BE2C (cell line): ENCODE data around the gene CHCHD10.

Source experiments
- DNase-seq: peaks from one replicate; pipeline ENCODE4 v3.0.0-alpha.2; 2020
- H3K27me3 ChIP-seq: fragments of 250-450 bp; sonication (Bioruptor Pico); 2 replicates; pipeline ENCODE4 v1.5.1; 2020; ENCODE audit warnings: mild to moderate bottlenecking
- H3K36me3 ChIP-seq: fragments of 250-450 bp; sonication (Bioruptor Pico); 2 replicates; pipeline ENCODE4 v1.5.1; 2020; ENCODE audit warnings: mild to moderate bottlenecking
- H3K4me1 ChIP-seq: fragments of 250-450 bp; sonication (Bioruptor Pico); 2 replicates; pipeline ENCODE4 v1.5.1; 2020
- H3K4me3 ChIP-seq: 2 replicates; pipeline ENCODE4 v1.5.1; 2011; ENCODE audit warnings: low read depth, low read length
- H3K9me3 ChIP-seq: fragments of 250-450 bp; sonication (Bioruptor Pico); 2 replicates; pipeline ENCODE4 v1.5.1; 2020
- TF ChIP-seq, protein P1 (sequence below): IDR thresholded peaks from 2 replicates; pipeline ENCODE4 v1.5.1; 2012; ENCODE audit warnings: mild to moderate bottlenecking, low read depth, low read length

Gene CHCHD10

DNA sequence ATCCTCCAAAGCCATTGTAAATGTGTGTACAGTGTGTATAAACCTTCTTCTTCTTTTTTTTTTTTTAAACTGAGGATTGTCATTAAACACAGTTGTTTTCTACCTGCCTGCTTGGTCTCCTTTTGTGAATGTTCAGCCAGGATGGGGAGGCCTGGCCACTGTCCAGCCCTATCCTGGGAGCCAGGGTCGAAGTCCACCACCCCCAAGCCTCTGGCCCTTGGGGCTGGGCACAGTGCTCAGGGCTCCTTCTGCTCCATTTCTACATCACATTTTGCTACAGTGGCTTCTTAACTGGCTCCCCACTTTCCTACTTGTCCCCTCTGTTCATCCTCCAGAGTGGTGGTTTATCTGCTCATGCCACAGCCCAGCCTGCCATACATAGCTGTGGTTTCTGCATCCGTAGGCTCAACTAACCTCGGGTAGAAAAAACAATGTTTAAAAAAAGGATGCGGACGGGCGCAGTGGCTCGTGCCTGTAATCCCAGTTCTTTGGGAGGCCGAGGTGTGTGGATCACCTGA, 16.5 kb upstream of the CHCHD10 start:
- no peaks in the 10 kb centered on the region; the same call in 1 of the 2 replicates for H3K36me3 ChIP-seq
- H3K4me1 ChIP-seq: peaks cover 7% of the 10 kb centered on the region
- TF ChIP-seq, protein P1, sequence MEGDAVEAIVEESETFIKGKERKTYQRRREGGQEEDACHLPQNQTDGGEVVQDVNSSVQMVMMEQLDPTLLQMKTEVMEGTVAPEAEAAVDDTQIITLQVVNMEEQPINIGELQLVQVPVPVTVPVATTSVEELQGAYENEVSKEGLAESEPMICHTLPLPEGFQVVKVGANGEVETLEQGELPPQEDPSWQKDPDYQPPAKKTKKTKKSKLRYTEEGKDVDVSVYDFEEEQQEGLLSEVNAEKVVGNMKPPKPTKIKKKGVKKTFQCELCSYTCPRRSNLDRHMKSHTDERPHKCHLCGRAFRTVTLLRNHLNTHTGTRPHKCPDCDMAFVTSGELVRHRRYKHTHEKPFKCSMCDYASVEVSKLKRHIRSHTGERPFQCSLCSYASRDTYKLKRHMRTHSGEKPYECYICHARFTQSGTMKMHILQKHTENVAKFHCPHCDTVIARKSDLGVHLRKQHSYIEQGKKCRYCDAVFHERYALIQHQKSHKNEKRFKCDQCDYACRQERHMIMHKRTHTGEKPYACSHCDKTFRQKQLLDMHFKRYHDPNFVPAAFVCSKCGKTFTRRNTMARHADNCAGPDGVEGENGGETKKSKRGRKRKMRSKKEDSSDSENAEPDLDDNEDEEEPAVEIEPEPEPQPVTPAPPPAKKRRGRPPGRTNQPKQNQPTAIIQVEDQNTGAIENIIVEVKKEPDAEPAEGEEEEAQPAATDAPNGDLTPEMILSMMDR: no peak
- no peaks in the 10 kb centered on the region for H3K9me3 ChIP-seq
- DNase-seq: no peak
- no peaks in the 10 kb centered on the region for H3K27me3 ChIP-seq
- no peak overlapping the region for H3K4me3 ChIP-seq

DNA sequence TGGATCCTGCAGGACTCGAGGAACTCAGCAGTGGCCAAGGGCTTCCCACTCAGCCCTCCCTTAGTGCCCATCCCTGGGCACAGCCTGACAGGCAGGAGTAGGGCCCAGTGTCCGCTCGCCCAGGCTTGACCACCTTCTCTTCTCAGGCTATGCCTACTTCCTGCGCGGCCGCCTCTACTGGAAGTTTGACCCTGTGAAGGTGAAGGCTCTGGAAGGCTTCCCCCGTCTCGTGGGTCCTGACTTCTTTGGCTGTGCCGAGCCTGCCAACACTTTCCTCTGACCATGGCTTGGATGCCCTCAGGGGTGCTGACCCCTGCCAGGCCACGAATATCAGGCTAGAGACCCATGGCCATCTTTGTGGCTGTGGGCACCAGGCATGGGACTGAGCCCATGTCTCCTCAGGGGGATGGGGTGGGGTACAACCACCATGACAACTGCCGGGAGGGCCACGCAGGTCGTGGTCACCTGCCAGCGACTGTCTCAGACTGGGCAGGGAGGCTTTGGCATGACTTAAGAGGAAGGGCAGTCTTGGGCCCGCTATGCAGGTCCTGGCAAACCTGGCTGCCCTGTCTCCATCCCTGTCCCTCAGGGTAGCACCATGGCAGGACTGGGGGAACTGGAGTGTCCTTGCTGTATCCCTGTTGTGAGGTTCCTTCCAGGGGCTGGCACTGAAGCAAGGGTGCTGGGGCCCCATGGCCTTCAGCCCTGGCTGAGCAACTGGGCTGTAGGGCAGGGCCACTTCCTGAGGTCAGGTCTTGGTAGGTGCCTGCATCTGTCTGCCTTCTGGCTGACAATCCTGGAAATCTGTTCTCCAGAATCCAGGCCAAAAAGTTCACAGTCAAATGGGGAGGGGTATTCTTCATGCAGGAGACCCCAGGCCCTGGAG, 15.7 kb upstream of the CHCHD10 start:
- peaks cover 7% of the 10 kb centered on the region for H3K4me1 ChIP-seq
- no peak overlapping the region for H3K4me3 ChIP-seq
- TF ChIP-seq, protein P1: no peak
- DNase-seq: no peak
- no peaks in the 10 kb centered on the region; the same call in 1 of the 2 replicates for H3K36me3 ChIP-seq
- no peaks in the 10 kb centered on the region for H3K27me3 ChIP-seq
- no peaks in the 10 kb centered on the region for H3K9me3 ChIP-seq

DNA sequence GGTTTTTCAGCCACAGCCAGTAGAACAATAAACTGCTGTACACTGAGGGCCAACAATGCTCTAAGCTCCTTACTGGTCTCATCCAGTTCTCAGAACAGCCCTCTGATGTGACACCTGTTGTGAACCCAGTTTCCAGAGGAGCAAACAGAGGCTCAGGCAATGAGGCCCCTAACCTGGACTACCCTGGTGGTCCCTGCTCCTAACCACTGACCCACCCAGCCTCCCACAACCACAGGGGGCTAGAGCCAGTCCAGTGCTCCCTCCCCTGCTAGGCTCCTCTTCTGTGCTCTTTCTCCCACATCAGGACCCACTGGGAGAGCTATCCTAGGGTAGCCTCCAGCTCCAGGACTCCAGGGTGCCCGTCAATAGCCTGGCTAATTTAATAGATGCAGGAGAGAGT, 14.9 kb upstream of the CHCHD10 start:
- Histone ChIP-seq H3K36me3 (no peaks in the 10 kb centered on the region), H3K4me1 (peaks cover 7% of the 10 kb centered on the region), H3K9me3 (no peaks in the 10 kb centered on the region), H3K27me3 (no peaks in the 10 kb centered on the region), H3K4me3 (no peak overlapping the region)
- DNase-seq: no peak
- TF ChIP-seq, protein P1: no peak

DNA sequence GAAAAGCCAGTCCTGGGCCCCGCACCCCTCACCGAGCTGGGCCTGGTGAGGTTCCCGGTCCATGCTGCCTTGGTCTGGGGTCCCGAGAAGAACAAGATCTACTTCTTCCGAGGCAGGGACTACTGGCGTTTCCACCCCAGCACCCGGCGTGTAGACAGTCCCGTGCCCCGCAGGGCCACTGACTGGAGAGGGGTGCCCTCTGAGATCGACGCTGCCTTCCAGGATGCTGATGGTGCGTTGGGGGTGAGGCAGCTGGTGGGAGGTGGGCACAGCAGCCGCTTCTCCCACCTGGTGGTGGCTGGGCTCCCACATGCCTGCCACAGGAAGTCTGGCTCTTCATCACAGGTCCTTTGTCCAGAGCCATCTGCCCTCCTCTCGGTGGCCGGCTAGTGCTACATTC, 14.5 kb upstream of the CHCHD10 start:
- peaks cover 7% of the 10 kb centered on the region for H3K4me1 ChIP-seq
- H3K4me3 ChIP-seq: no peak overlapping the region
- H3K36me3 ChIP-seq: no peaks in the 10 kb centered on the region
- no peaks in the 10 kb centered on the region for H3K9me3 ChIP-seq
- H3K27me3 ChIP-seq: no peaks in the 10 kb centered on the region
- TF ChIP-seq, protein P1: no peak
- DNase-seq: no peak

DNA sequence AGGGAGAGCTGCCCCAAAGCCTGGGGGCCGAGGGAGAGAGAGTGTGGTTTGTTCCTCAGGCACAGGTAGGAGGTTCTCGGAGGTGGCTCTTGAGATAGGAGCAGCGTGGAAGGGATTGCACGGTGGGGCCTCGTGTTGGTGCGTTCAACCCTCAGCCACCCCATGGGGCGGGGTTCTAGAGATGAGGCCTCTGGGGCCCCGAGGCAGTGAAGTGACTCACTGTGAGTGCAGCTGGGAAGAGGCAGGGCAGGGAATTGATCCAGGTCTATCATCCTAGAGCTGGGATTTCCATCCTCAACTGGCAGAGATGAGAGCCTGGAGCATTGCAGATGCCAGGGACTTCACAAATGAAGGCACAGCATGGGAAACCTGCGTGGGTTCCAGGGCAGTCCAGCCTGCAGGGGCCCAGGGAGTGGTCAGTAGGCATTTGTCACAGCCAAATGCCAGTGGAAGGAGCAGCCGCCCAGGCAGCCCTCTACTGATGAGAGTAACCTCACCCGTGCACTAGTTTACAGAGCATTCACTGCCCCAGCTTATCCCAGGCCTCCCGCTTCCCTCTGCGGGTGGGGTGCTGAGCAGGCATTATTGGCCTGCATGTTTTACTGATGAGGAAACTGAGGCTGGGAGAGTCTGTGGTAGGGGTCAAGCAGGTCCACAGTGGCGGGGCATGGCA, 13.9 kb upstream of the CHCHD10 start:
- Histone ChIP-seq H3K9me3 (no peaks in the 10 kb centered on the region), H3K4me3 (no peak overlapping the region), H3K4me1 (peaks cover 7% of the 10 kb centered on the region), H3K27me3 (no peaks in the 10 kb centered on the region), H3K36me3 (no peaks in the 10 kb centered on the region)
- no peak for DNase-seq
- TF ChIP-seq, protein P1: no peak
